DOHH2 (cell line): ENCODE data around the gene POLR2C.

ENCODE experiments used
- H3F3A ChIP-seq: fragments of 200-600 bp; sonication (generic), shearing (Covaris generic); 2 replicates; pipeline ENCODE4 v1.6.0; 2016; ENCODE audit warnings: antibody characterized with exemption, mild to moderate bottlenecking; ENCODE audit not compliant: control insufficient read depth, insufficient read depth
- H3K27ac ChIP-seq: fragments of 200-600 bp; sonication (generic); 2 replicates; pipeline ENCODE4 v1.5.1; 2014; ENCODE audit warnings: low read depth, mild to moderate bottlenecking, low read length, moderate library complexity
- H3K27me3 ChIP-seq: fragments of 200-600 bp; sonication (generic); 2 replicates; pipeline ENCODE4 v1.6.1; 2014; ENCODE audit warnings: mild to moderate bottlenecking, low read length, mixed read lengths; ENCODE audit not compliant: control insufficient read depth
- H3K36me3 ChIP-seq: fragments of 200-600 bp; sonication (generic); 2 replicates; pipeline ENCODE4 v1.6.1; 2014; ENCODE audit warnings: mild to moderate bottlenecking, low read length, moderate library complexity, mixed read lengths; ENCODE audit not compliant: control insufficient read depth
- H3K4me1 ChIP-seq: fragments of 200-600 bp; sonication (generic); 2 replicates; pipeline ENCODE4 v1.6.1; 2014; ENCODE audit warnings: mild to moderate bottlenecking, low read length, mixed read lengths; ENCODE audit not compliant: control insufficient read depth
- H3K4me2 ChIP-seq: fragments of 200-600 bp; sonication (generic); 2 replicates; pipeline ENCODE4 v1.6.0; 2014; ENCODE audit warnings: mild to moderate bottlenecking, low read length, moderate library complexity
- H3K4me3 ChIP-seq: fragments of 200-600 bp; sonication (generic); 2 replicates; pipeline ENCODE4 v1.5.1; 2014; ENCODE audit warnings: mild to moderate bottlenecking, low read length, mixed read lengths
- H3K79me2 ChIP-seq: fragments of 200-600 bp; sonication (generic); 2 replicates; pipeline ENCODE4 v1.6.1; 2014; ENCODE audit warnings: mild to moderate bottlenecking, low read length, mixed read lengths; ENCODE audit not compliant: control insufficient read depth
- H3K9me2 ChIP-seq: fragments of 200-600 bp; sonication (generic); replicated peaks from 2 replicates; pipeline ENCODE4 v1.6.1; 2014; ENCODE audit warnings: mild to moderate bottlenecking, low read length, mixed read lengths; ENCODE audit not compliant: control insufficient read depth
- H3K9me3 ChIP-seq: fragments of 200-600 bp; sonication (generic); 2 replicates; pipeline ENCODE4 v1.6.1; 2014; ENCODE audit warnings: antibody characterized with exemption, low read length, mixed read lengths; ENCODE audit not compliant: control insufficient read depth, insufficient read depth
- H4K20me1 ChIP-seq: fragments of 200-600 bp; sonication (generic); 2 replicates; pipeline ENCODE4 v1.6.0; 2014; ENCODE audit warnings: low read depth, mild to moderate bottlenecking, antibody characterized with exemption, low read length, moderate library complexity; ENCODE audit not compliant: control insufficient read depth, insufficient read depth
- CTCF ChIP-seq: fragments of 200-600 bp; sonication (generic); IDR thresholded peaks from one replicate; pipeline ENCODE4 v1.5.1; 2014; ENCODE audit warnings: antibody characterized with exemption, mild to moderate bottlenecking, low read depth, low read length; ENCODE audit not compliant: poor library complexity, severe bottlenecking
- EZH2phosphoT487 ChIP-seq: fragments of 200-600 bp; sonication (generic); IDR thresholded peaks from 2 replicates; pipeline ENCODE4 v1.6.1; 2017; ENCODE audit warnings: borderline replicate concordance, mild to moderate bottlenecking, antibody characterized with exemption, low read length, moderate library complexity, mixed read lengths

POLR2C gene

GRCh38 chr16:57447186-57447962 is 15.1 kb upstream of the POLR2C start, which contains the start of the genes CIAPIN1 and COQ9:
CIAPIN1 (minus strand) TSS chr16:57447385; CDS start chr16:57440928, 6,457 bp downstream.
COQ9 (plus strand) TSS chr16:57447479; CDS start chr16:57447506, 27 bp downstream.
- H3K4me3 ChIP-seq = peak within 1 kb of the TSS; percentile 82
- TF ChIP-seq CTCF = no peak
- TF ChIP-seq EZH2phosphoT487 = no peak
- H3K36me3 ChIP-seq = peaks cover 27% of the 10 kb centered on the region
- peaks cover 22% of the 10 kb centered on the region for H3K4me1 ChIP-seq
- H3F3A ChIP-seq = no peaks in the 10 kb centered on the region
- H3K9me2 ChIP-seq = no peaks in the 10 kb centered on the region
- H3K79me2 ChIP-seq = peaks cover 69% of the 10 kb centered on the region
- H3K27ac ChIP-seq = peak within 1 kb of the TSS; percentile 57
- H3K27me3 ChIP-seq = no peaks in the 10 kb centered on the region
- peak within 1 kb of the TSS; percentile 90 for H3K4me2 ChIP-seq
- H4K20me1 ChIP-seq = no peaks in the 10 kb centered on the region
- no peaks in the 10 kb centered on the region for H3K9me3 ChIP-seq

- H3K27ac ChIP-seq = no peak overlapping the region
- H3K9me3 ChIP-seq = no peaks in the 10 kb centered on the region
- no peaks in the 10 kb centered on the region for H4K20me1 ChIP-seq
- no peaks in the 10 kb centered on the region for H3K9me2 ChIP-seq
- H3K36me3 ChIP-seq = peaks cover 52% of the 10 kb centered on the region
- H3K4me2 ChIP-seq = no peak overlapping the region
- no peaks in the 10 kb centered on the region for H3F3A ChIP-seq
- TF ChIP-seq EZH2phosphoT487 (no peak), CTCF (no peak)
- peaks cover 14% of the 10 kb centered on the region for H3K4me1 ChIP-seq
- H3K27me3 ChIP-seq = no peaks in the 10 kb centered on the region
- H3K4me3 ChIP-seq = no peak overlapping the region
- peaks cover 24% of the 10 kb centered on the region for H3K79me2 ChIP-seq
Observed at GRCh38 chr16:57452021-57452420, 10.5 kb upstream of the POLR2C start.

- peaks cover 4% of the 10 kb centered on the region for H3F3A ChIP-seq
- no peaks in the 10 kb centered on the region for H4K20me1 ChIP-seq
- peak overlapping the region; percentile 95 for H3K4me3 ChIP-seq
- H3K36me3 ChIP-seq = peaks cover 68% of the 10 kb centered on the region
- H3K79me2 ChIP-seq = peaks cover 22% of the 10 kb centered on the region
- H3K27ac ChIP-seq = no peak overlapping the region
- no peaks in the 10 kb centered on the region for H3K27me3 ChIP-seq
- peaks cover 8% of the 10 kb centered on the region for H3K4me1 ChIP-seq
- TF ChIP-seq CTCF (no peak), EZH2phosphoT487 (no peak)
- no peaks in the 10 kb centered on the region for H3K9me3 ChIP-seq
- H3K9me2 ChIP-seq = no peaks in the 10 kb centered on the region
- peak overlapping the region; percentile 94 for H3K4me2 ChIP-seq
Observed at GRCh38 chr16:57462978-57463362, 491 bp downstream of the POLR2C start.
